ENCODE data around the gene MEAK7.

Gene MEAK7

GRCh38 chr16:84511831-84512230 lies 7.4 kb upstream of the MEAK7 start:
- DNase-seq (ENCODE audit: low spot score) = no peak

GRCh38 chr16:84511180-84511800 lies 6.8 kb upstream of the MEAK7 start:
- DNase-seq (ENCODE audit: low spot score) = peak; percentile 89

- DNase-seq (ENCODE audit: low spot score) = no peak
These were observed 4.8 kb upstream of the MEAK7 start for GRCh38 chr16:84509032-84509950.

- DNase-seq (ENCODE audit: low spot score) = peak; percentile 30
These were observed 4.0 kb upstream of the MEAK7 start for GRCh38 chr16:84508502-84508901.

- DNase-seq (ENCODE audit: low spot score) = peak; percentile 26
These were observed 2.8 kb upstream of the MEAK7 start for GRCh38 chr16:84507011-84507982.

GRCh38 chr16:84505249-84506187 lies 1.1 kb upstream of the MEAK7 start:
- no peak for DNase-seq (ENCODE audit: low spot score)

- DNase-seq (ENCODE audit: low spot score) = no peak
These were observed 586 bp downstream of the MEAK7 start for GRCh38 chr16:84503751-84504395.

- DNase-seq (ENCODE audit: low spot score) = no peak
These were observed 1.9 kb downstream of the MEAK7 start for GRCh38 chr16:84502581-84502980.

GRCh38 chr16:84502075-84502474 lies 2.4 kb downstream of the MEAK7 start:
- no peak for DNase-seq (ENCODE audit: low spot score)

GRCh38 chr16:84501077-84501735 lies 3.3 kb downstream of the MEAK7 start:
- DNase-seq (ENCODE audit: low spot score) = no peak

GRCh38 chr16:84500531-84500930 lies 3.9 kb downstream of the MEAK7 start:
- no peak for DNase-seq (ENCODE audit: low spot score)

- DNase-seq (ENCODE audit: low spot score) = no peak
These were observed 4.8 kb downstream of the MEAK7 start for GRCh38 chr16:84499638-84500037.

GRCh38 chr16:84498859-84499620 lies 5.4 kb downstream of the MEAK7 start:
- DNase-seq (ENCODE audit: low spot score) = no peak

GRCh38 chr16:84498223-84498610 lies 6.2 kb downstream of the MEAK7 start:
- DNase-seq (ENCODE audit: low spot score) = no peak

- no peak for DNase-seq (ENCODE audit: low spot score)
These were observed 6.8 kb downstream of the MEAK7 start for GRCh38 chr16:84497418-84498222.

GRCh38 chr16:84496991-84497390 lies 7.5 kb downstream of the MEAK7 start:
- no peak for DNase-seq (ENCODE audit: low spot score)

- DNase-seq (ENCODE audit: low spot score) = no peak
These were observed 9.0 kb downstream of the MEAK7 start for GRCh38 chr16:84495506-84495905.

- DNase-seq (ENCODE audit: low spot score) = no peak
These were observed 15.3 kb downstream of the MEAK7 start for GRCh38 chr16:84489131-84489530.

All from CD4-positive, alpha-beta T cell treated with Interleukin-2 at 100 ng/mL for 4 hours (primary cell).